GM12874 (cell line): ENCODE results near the gene MAGOH.

Experiments used
- TF ChIP-seq, protein P1 (sequence below): IDR thresholded peaks from 2 replicates; pipeline ENCODE4 v1.5.1; 2011; ENCODE audit warnings: low read depth, mild to moderate bottlenecking, control low read depth, low read length, moderate library complexity; ENCODE audit not compliant: insufficient read depth

Gene MAGOH

DNA sequence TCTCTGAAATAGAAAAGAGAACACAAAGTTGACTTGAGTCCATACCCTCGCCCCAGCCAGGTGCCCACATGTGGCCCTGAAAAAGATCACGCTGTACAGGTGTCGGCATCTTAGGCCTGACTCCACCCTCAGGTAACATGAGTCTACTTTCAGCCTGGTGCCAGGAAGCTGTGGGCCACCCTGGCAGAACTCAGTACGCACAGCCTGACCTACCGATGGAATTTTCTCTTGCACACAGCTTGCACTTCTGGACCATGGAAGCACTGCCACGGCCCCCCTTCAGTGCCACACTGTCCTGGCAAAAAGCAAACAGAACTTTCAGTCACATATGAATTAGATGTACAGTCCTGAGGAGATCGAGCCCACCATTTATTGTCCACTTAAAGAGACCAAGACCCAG lies 20.1 kb downstream of the MAGOH start:
- TF ChIP-seq, protein P1, sequence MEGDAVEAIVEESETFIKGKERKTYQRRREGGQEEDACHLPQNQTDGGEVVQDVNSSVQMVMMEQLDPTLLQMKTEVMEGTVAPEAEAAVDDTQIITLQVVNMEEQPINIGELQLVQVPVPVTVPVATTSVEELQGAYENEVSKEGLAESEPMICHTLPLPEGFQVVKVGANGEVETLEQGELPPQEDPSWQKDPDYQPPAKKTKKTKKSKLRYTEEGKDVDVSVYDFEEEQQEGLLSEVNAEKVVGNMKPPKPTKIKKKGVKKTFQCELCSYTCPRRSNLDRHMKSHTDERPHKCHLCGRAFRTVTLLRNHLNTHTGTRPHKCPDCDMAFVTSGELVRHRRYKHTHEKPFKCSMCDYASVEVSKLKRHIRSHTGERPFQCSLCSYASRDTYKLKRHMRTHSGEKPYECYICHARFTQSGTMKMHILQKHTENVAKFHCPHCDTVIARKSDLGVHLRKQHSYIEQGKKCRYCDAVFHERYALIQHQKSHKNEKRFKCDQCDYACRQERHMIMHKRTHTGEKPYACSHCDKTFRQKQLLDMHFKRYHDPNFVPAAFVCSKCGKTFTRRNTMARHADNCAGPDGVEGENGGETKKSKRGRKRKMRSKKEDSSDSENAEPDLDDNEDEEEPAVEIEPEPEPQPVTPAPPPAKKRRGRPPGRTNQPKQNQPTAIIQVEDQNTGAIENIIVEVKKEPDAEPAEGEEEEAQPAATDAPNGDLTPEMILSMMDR: no peak

DNA sequence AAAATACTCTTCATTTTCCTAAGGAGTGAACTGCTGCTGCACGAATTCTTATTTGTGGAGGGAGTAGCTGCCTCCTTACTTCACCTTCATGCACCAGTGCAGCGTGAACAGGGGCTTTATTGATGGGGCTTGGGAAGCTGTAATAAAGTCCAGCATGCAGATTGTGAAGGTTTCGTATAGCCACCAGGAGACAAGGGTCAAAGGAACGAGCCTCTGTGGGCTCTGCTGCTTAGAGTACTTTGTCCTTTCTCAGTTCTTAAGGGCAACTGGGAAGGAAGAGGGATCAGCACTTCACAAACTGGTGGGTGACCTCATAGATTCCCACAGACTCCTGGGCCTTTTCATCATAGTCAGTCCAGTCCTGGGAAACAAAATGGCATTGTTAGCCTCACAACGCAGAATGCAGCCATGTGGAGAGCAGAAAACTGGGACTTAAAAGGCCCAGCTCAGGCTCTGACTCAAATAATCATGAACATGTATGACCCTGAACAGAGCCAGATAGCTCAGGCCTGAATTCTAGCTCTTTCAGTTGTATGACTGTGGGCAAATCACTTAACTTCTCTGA lies 23.9 kb downstream of the MAGOH start:
- TF ChIP-seq, protein P1: no peak

DNA sequence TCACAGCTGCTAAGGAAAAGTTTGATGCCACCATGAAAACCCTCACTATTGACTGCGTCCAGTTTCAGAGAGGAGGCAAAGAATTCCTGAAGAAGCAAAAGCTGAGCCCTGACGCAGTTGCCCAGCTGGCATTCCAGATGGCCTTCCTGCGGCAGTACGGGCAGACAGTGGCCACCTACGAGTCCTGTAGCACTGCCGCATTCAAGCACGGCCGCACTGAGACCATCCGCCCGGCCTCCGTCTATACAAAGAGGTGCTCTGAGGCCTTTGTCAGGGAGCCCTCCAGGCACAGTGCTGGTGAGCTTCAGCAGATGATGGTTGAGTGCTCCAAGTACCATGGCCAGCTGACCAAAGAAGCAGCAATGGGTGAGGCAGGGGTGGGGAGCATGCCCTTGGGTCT lies 27.4 kb downstream of the MAGOH start:
- TF ChIP-seq, protein P1: no peak

DNA sequence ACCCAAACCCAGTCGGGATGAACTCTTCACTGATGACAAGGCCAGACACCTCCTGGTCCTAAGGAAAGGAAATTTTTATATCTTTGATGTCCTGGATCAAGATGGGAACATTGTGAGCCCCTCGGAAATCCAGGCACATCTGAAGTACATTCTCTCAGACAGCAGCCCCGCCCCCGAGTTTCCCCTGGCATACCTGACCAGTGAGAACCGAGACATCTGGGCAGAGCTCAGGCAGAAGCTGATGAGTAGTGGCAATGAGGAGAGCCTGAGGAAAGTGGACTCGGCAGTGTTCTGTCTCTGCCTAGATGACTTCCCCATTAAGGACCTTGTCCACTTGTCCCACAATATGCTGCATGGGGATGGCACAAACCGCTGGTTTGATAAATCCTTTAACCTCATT lies 28.0 kb downstream of the MAGOH start:
- TF ChIP-seq, protein P1: no peak

DNA sequence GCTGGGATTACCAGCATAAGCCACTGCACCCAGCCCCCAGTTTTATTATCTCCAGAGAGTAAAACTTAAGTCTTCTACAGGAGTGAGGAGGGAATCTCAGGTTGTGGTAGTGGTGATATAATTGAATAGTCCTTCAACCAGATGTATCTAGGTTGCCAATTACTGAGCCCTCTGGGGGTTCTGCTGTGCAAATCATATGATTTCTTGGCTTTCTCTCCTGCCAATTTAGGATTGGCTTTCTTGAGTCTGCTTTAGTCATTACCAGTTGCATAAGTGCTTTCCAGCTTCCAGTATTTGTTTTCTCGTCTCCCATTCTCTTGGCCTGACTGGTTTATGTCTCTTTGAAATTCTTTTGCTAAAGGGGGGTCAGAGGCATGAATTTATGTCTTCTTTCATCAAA lies 30.6 kb downstream of the MAGOH start:
- TF ChIP-seq, protein P1: no peak

DNA sequence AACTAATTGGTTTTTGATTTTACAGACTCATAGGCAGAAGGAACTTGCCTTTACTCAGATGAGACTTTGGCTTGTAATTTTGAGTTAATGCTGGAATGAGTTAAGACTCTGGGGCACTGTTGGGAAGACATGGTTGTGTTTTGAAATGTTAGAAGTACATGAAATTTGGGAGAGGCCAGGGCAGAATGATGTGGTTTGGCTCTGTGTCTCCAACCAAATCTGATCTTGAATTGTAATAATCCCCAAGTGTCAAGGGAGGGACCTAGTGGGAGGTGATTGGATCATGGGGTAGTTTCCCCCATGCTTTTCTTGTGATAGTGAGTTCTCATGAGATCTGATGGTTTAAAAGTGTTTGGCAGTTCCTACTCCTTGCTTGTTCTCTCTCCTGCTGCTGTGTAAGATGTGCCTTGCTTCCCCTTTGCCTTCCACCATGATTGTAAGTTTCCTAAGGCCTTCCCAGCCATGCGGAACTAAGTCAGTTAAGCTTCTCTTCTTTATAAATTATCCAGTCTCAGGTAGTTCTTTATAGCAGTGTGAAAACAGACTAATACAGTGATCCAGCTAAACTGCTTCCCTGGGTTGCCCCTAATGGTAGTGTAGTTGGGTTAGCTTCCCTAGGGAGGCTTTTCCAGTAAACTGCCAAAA lies 31.5 kb downstream of the MAGOH start:
- TF ChIP-seq, protein P1: no peak

- TF ChIP-seq, protein P1: no peak
Observed at GRCh38 chr1:53203466-53203865, 34.9 kb downstream of the MAGOH start.
